ENCODE measurements around the gene OOSP4B.
"Not testable (repeated sequence)": the region's sequence is repeated elsewhere in the genome, so short reads cannot be mapped to it uniquely, and the experiment has no call there.

OOSP4B gene

DNA sequence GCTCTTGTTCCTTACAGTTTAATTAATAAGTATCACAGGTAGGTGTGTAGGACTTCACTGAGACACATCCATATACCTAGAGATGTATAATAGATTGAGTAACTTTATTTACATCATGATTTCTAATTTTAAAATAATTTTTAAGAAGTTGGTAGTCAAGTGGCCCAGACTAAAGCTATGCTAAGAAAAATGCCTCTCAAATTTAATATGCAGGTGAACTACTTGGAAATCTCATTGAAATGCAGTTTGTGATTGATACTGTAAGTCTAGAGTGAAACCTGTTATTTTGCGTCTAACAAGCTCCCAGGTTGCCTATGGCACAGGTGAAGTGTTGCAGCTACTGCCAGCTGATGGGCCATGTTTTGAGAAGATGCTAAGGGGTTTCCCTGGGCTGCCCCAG, at the start of gene OOSP4B:
Gene OOSP4B, plus strand, starts transcription at position 301 of the 400 bp plus-strand sequence.
- H3K9me3 ChIP-seq (ENCODE audit: insufficient read depth, low read length) = peaks cover 13% of the 10 kb centered on the region; the same call in 1 of the 2 replicates
- no peak within 1 kb of the TSS for H3K9ac ChIP-seq (ENCODE audit: insufficient read length, low read depth)
- no peaks in the 10 kb centered on the region for H3K36me3 ChIP-seq (ENCODE audit: insufficient read depth, insufficient read length, low read length)
- no peaks in the 10 kb centered on the region for H3K27me3 ChIP-seq (ENCODE audit: insufficient read depth, insufficient read length)
- TF ChIP-seq ZNF274 (IDR thresholded peaks at IDR 0.05; ENCODE audit: low read depth, low read length) (no peak), YY1 (IDR thresholded peaks at IDR 0.05; ENCODE audit: insufficient read depth, insufficient read length) (no peak), SUZ12 (IDR thresholded peaks at IDR 0.05; ENCODE audit: extremely low read depth, insufficient read depth, insufficient read length) (no peak)
- H3K4me3 ChIP-seq (ENCODE audit: insufficient read length, low read depth) = no peak within 1 kb of the TSS
- no peaks in the 10 kb centered on the region for H3K4me1 ChIP-seq (ENCODE audit: insufficient read depth, insufficient read length)
- DNase-seq (ENCODE audit: low read depth, low spot score) = no peak

DNA sequence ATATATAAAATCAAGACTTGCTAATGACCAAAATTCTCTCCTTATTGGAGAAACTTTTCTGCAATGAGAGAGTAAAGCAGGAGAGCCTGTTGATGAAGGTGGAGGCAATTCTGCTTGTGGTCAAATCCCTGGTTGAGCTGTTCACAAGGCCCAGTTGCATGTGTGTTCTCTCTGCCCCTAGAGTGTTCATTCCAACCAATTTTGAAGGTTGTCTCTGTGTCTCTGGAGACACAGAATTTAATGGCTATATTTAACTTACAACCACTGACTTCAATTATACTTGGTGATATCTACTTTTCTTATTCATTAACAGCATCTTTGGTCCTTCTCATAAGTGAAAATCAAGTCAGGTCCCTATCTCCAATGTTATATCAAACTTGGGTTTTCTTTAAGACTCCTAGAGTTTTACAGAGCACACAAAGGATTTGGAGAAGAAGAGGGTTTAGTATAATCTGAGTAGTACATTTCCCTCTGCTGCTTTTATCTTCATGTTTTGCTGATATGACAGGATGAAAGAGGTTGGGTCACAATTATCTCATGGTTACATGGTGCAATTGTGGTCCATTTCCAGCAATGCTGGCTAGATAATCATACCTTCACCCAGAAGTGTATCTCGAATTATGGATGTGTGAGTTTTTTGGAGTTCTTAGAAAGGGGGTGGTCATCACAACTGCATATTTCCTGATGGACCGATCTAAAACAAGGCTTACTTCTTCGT, 49.1 kb upstream of the OOSP4B start:
- Histone ChIP-seq H3K27me3 (ENCODE audit: insufficient read depth, insufficient read length) (no peaks in the 10 kb centered on the region), H3K4me1 (ENCODE audit: insufficient read depth, insufficient read length) (no peaks in the 10 kb centered on the region), H3K9me3 (ENCODE audit: insufficient read depth, low read length) (no peaks in the 10 kb centered on the region), H3K36me3 (ENCODE audit: insufficient read depth, insufficient read length, low read length) (no peaks in the 10 kb centered on the region), H3K9ac (ENCODE audit: insufficient read length, low read depth) (no peak overlapping the region), H3K4me3 (ENCODE audit: insufficient read length, low read depth) (no peak overlapping the region)
- no peak for DNase-seq (ENCODE audit: low read depth, low spot score)
- TF ChIP-seq SUZ12 (IDR thresholded peaks at IDR 0.05; ENCODE audit: extremely low read depth, insufficient read depth, insufficient read length) (no peak), YY1 (IDR thresholded peaks at IDR 0.05; ENCODE audit: insufficient read depth, insufficient read length) (no peak), ZNF274 (IDR thresholded peaks at IDR 0.05; ENCODE audit: low read depth, low read length) (no peak)

DNA sequence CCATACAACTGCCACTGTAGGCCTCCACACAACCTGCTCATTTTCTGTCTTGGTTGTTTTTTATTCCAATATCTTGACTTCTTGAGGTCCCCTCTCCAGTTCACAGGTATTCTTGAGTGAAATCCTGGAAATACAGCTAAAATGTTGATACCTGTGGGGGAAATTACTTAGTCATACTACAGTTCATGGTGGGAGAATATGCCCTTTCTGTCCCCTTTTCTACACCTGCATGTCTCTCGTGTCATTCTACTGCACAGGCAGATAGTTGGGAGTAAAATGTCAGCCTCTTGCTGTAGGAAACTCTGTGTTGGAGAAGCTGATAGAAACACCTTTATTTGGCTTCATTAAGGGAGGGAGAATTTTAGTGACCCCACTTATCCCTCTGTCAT, 48.6 kb upstream of the OOSP4B start:
- Histone ChIP-seq H3K9ac (ENCODE audit: insufficient read length, low read depth) (no peak overlapping the region), H3K27me3 (ENCODE audit: insufficient read depth, insufficient read length) (no peaks in the 10 kb centered on the region), H3K9me3 (ENCODE audit: insufficient read depth, low read length) (no peaks in the 10 kb centered on the region), H3K4me1 (ENCODE audit: insufficient read depth, insufficient read length) (no peaks in the 10 kb centered on the region), H3K4me3 (ENCODE audit: insufficient read length, low read depth) (no peak overlapping the region), H3K36me3 (ENCODE audit: insufficient read depth, insufficient read length, low read length) (no peaks in the 10 kb centered on the region)
- TF ChIP-seq SUZ12 (IDR thresholded peaks at IDR 0.05; ENCODE audit: extremely low read depth, insufficient read depth, insufficient read length) (no peak), ZNF274 (IDR thresholded peaks at IDR 0.05; ENCODE audit: low read depth, low read length) (no peak), YY1 (IDR thresholded peaks at IDR 0.05; ENCODE audit: insufficient read depth, insufficient read length) (no peak)
- no peak for DNase-seq (ENCODE audit: low read depth, low spot score)

DNA sequence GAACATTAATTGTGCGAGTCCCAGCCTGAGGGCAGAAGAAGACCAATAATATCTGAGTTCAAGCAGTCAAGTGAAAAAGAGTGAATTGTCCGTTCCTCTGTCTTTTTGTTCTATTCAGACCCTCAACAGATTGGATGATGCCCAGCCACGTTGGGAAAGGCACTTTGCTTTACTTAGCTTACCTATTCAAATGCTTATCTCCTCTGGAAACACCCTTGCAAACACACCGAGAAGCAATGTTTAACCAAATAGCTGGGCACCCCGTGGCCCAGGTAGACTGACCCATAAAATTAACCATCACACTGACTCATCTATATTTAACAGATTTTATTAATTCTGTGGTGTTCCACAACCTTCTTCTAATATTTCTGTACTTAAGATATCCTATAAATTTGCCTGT, 43.9 kb upstream of the OOSP4B start:
- no peaks in the 10 kb centered on the region for H3K9me3 ChIP-seq (ENCODE audit: insufficient read depth, low read length)
- H3K4me3 ChIP-seq (ENCODE audit: insufficient read length, low read depth) = no peak overlapping the region
- H3K36me3 ChIP-seq (ENCODE audit: insufficient read depth, insufficient read length, low read length) = no peaks in the 10 kb centered on the region
- no peaks in the 10 kb centered on the region for H3K27me3 ChIP-seq (ENCODE audit: insufficient read depth, insufficient read length)
- no peaks in the 10 kb centered on the region for H3K4me1 ChIP-seq (ENCODE audit: insufficient read depth, insufficient read length)
- no peak overlapping the region for H3K9ac ChIP-seq (ENCODE audit: insufficient read length, low read depth)
- TF ChIP-seq YY1 (IDR thresholded peaks at IDR 0.05; ENCODE audit: insufficient read depth, insufficient read length) (no peak), ZNF274 (IDR thresholded peaks at IDR 0.05; ENCODE audit: low read depth, low read length) (no peak), SUZ12 (IDR thresholded peaks at IDR 0.05; ENCODE audit: extremely low read depth, insufficient read depth, insufficient read length) (no peak)
- no peak for DNase-seq (ENCODE audit: low read depth, low spot score)

DNA sequence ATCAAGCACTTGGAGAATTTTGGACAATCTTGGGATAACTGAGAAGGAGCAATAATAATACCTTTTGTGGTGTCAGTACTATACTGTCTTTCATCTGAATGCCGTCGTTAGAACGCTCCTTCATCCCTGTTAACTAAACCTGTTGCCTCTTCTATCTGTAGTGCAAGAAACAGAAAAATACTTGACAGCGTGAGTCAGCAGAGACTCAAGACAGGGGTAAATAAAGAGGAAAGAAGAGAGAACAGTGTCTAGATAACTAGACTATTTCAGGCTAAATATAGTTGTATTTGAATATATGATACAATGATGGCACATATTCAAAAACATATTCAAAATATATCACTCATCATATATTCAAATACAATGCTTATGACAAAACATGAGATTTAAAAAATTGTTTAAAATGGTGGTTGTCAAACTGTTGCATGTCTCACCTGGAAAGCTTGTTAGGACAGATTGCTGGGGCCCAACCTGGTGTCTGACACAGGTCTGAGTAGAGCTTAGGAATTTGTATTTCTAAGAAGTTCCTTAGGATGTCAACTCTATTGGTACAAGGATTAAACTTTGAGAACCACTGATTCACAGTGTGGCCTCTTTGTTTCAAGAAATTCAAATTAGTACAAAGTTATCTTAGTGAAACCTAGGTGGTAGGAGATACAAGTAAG, 35.7 kb upstream of the OOSP4B start:
- Histone ChIP-seq H3K9ac (ENCODE audit: insufficient read length, low read depth) (no peak overlapping the region), H3K9me3 (ENCODE audit: insufficient read depth, low read length) (no peaks in the 10 kb centered on the region), H3K27me3 (ENCODE audit: insufficient read depth, insufficient read length) (no peaks in the 10 kb centered on the region), H3K4me3 (ENCODE audit: insufficient read length, low read depth) (no peak overlapping the region), H3K4me1 (ENCODE audit: insufficient read depth, insufficient read length) (no peaks in the 10 kb centered on the region), H3K36me3 (ENCODE audit: insufficient read depth, insufficient read length, low read length) (no peaks in the 10 kb centered on the region)
- TF ChIP-seq YY1 (IDR thresholded peaks at IDR 0.05; ENCODE audit: insufficient read depth, insufficient read length) = no peak
- TF ChIP-seq SUZ12 (IDR thresholded peaks at IDR 0.05; ENCODE audit: extremely low read depth, insufficient read depth, insufficient read length) = no peak
- TF ChIP-seq ZNF274 (IDR thresholded peaks at IDR 0.05; ENCODE audit: low read depth, low read length) = no peak
- DNase-seq (ENCODE audit: low read depth, low spot score) = no peak

DNA sequence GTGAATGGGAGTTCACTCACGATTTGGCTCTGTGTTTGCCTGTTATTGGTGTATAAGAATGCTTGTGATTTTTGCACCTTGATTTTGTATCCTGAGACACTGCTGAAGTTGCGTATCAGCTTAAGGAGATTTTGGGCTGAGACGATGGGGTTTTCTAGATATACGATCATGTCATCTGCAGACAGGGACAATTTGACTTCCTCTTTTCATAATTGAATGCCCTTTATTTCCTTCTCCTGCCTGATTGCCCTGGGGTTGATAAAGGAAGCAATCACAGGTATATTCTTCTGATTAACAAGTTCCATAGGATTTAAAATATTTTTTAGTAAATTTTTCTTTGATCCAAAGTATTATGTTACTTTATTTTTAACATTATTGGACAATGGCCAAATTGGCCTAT, 34.9 kb upstream of the OOSP4B start:
- not testable (repeated sequence) for H3K36me3 ChIP-seq (ENCODE audit: insufficient read depth, insufficient read length, low read length); H3K4me1 ChIP-seq (ENCODE audit: insufficient read depth, insufficient read length); H3K4me3 ChIP-seq (ENCODE audit: insufficient read length, low read depth); DNase-seq (ENCODE audit: low read depth, low spot score); H3K9ac ChIP-seq (ENCODE audit: insufficient read length, low read depth); H3K27me3 ChIP-seq (ENCODE audit: insufficient read depth, insufficient read length); H3K9me3 ChIP-seq (ENCODE audit: insufficient read depth, low read length)

DNA sequence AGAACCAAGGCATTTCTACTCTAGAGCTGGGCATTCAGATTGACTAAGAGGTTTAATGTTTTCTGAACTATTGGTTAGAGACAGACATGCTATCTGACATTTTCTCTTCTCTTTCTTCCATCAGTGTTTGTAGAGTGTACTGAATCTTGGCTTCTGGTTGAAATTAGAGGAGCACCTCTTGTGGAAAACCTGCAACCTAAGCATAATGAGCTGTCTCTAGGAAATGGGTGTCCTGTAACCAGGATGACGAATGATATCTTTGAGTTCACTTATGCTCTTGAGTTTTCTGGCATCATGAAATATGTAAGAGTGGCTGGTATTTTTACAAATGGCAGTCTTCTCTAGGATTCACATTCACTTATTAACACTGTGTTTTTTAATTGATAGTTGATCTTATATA, 33.8 kb upstream of the OOSP4B start:
- Histone ChIP-seq H3K9ac (ENCODE audit: insufficient read length, low read depth) (no peak overlapping the region), H3K4me3 (ENCODE audit: insufficient read length, low read depth) (no peak overlapping the region), H3K4me1 (ENCODE audit: insufficient read depth, insufficient read length) (no peaks in the 10 kb centered on the region), H3K36me3 (ENCODE audit: insufficient read depth, insufficient read length, low read length) (no peaks in the 10 kb centered on the region), H3K9me3 (ENCODE audit: insufficient read depth, low read length) (no peaks in the 10 kb centered on the region), H3K27me3 (ENCODE audit: insufficient read depth, insufficient read length) (no peaks in the 10 kb centered on the region)
- TF ChIP-seq YY1 (IDR thresholded peaks at IDR 0.05; ENCODE audit: insufficient read depth, insufficient read length) (no peak), SUZ12 (IDR thresholded peaks at IDR 0.05; ENCODE audit: extremely low read depth, insufficient read depth, insufficient read length) (no peak), ZNF274 (IDR thresholded peaks at IDR 0.05; ENCODE audit: low read depth, low read length) (no peak)
- DNase-seq (ENCODE audit: low read depth, low spot score) = no peak

Data from NT2/D1 (cell line).